ENCODE results near the gene LRRC14B. TPM values are rescaled to one million over a fixed set of nuclear protein-coding genes. Genes with fewer than 3 reads are reported as not detected.

Gene LRRC14B
- polyA plus RNA-seq, 1 donor (not counting 4 experiments of a cell fraction or from before 2014, with no cell fraction given) = not detected

- FAIRE-seq = no peak
- Histone ChIP-seq H3K27ac (ENCODE audit: control insufficient read depth, insufficient read depth, low read length) (no peak overlapping the region), H3K9me1 (ENCODE audit: control insufficient read depth, extremely low read depth, insufficient read depth, low read length) (no peaks in the 10 kb centered on the region), H3K27me3 (ENCODE audit: control insufficient read depth, extremely low read depth, insufficient read depth, low read length) (peaks cover 49% of the 10 kb centered on the region), H3K79me2 (ENCODE audit: control insufficient read depth, insufficient read depth, low read length) (no peaks in the 10 kb centered on the region), H3K4me1 (ENCODE audit: control insufficient read depth, extremely low read depth, insufficient read depth, low read length) (peaks cover 2% of the 10 kb centered on the region), H2AFZ (ENCODE audit: control insufficient read depth, low read length) (no peak overlapping the region), H3K4me3 (ENCODE audit: control insufficient read depth in 2 of 3, extremely low read depth in 1 of 3, insufficient read depth in 2 of 3, low read depth in 1 of 3, low read length in 3 of 3) (no peak overlapping the region), H3K9me3 (ENCODE audit: control insufficient read depth, low read depth, low read length) (no peaks in the 10 kb centered on the region), H4K20me1 (ENCODE audit: control insufficient read depth, extremely low read depth, insufficient read depth, low read length) (peaks cover 4% of the 10 kb centered on the region), H3K4me2 (ENCODE audit: control insufficient read depth, extremely low read depth, insufficient read depth, low read depth, low read length) (no peak overlapping the region), H3K36me3 (ENCODE audit: control insufficient read depth in 2 of 2, extremely low read depth in 1 of 2, insufficient read depth in 2 of 2, low read length in 2 of 2) (no peaks in the 10 kb centered on the region), H3K9ac (ENCODE audit: control insufficient read depth, extremely low read depth, insufficient read depth, low read length) (no peak overlapping the region)
- dilution Hi-C loops (cut with MboI; ENCODE audit: extremely low pct_ligation_motif_present, low sequenced_read_pairs) = no loop called here
- TF ChIP-seq, protein P1, sequence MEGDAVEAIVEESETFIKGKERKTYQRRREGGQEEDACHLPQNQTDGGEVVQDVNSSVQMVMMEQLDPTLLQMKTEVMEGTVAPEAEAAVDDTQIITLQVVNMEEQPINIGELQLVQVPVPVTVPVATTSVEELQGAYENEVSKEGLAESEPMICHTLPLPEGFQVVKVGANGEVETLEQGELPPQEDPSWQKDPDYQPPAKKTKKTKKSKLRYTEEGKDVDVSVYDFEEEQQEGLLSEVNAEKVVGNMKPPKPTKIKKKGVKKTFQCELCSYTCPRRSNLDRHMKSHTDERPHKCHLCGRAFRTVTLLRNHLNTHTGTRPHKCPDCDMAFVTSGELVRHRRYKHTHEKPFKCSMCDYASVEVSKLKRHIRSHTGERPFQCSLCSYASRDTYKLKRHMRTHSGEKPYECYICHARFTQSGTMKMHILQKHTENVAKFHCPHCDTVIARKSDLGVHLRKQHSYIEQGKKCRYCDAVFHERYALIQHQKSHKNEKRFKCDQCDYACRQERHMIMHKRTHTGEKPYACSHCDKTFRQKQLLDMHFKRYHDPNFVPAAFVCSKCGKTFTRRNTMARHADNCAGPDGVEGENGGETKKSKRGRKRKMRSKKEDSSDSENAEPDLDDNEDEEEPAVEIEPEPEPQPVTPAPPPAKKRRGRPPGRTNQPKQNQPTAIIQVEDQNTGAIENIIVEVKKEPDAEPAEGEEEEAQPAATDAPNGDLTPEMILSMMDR (optimal IDR thresholded peaks at IDR 0.05 in 1 of 3, IDR thresholded peaks at IDR 0.05 in 1 of 3, conservative IDR thresholded peaks at IDR 0.05 in 1 of 3; ENCODE audit: extremely low read depth in 1 of 3, insufficient read depth in 2 of 3, low read length in 3 of 3) = no peak
- no peak for TF ChIP-seq EZH2 (IDR thresholded peaks at IDR 0.05; ENCODE audit: low read length)
- no peak for DNase-seq (ENCODE audit: low read depth, low spot score)
Observed at GRCh38 chr5:189976-190365, 1.3 kb upstream of the LRRC14B start.

GRCh38 chr5:190366-191035 is 794 bp upstream of the LRRC14B start:
- peaks cover 49% of the 10 kb centered on the region for H3K27me3 ChIP-seq (ENCODE audit: control insufficient read depth, extremely low read depth, insufficient read depth, low read length)

More at GRCh38 chr5:190366-191035, 794 bp upstream of the LRRC14B start:
- peaks cover 4% of the 10 kb centered on the region for H4K20me1 ChIP-seq (ENCODE audit: control insufficient read depth, extremely low read depth, insufficient read depth, low read length)
- no peaks in the 10 kb centered on the region for H3K9me1 ChIP-seq (ENCODE audit: control insufficient read depth, extremely low read depth, insufficient read depth, low read length)
- no peak overlapping the region for H3K4me2 ChIP-seq (ENCODE audit: control insufficient read depth, extremely low read depth, insufficient read depth, low read depth, low read length)
- no peak overlapping the region for H3K4me3 ChIP-seq (ENCODE audit: control insufficient read depth in 2 of 3, extremely low read depth in 1 of 3, insufficient read depth in 2 of 3, low read depth in 1 of 3, low read length in 3 of 3)
- no peaks in the 10 kb centered on the region for H3K79me2 ChIP-seq (ENCODE audit: control insufficient read depth, insufficient read depth, low read length)
- DNase-seq (ENCODE audit: low read depth, low spot score) (no peak), FAIRE-seq (no peak)
- no peaks in the 10 kb centered on the region for H3K36me3 ChIP-seq (ENCODE audit: control insufficient read depth in 2 of 2, extremely low read depth in 1 of 2, insufficient read depth in 2 of 2, low read length in 2 of 2)
- H3K9ac ChIP-seq (ENCODE audit: control insufficient read depth, extremely low read depth, insufficient read depth, low read length) = no peak overlapping the region
- dilution Hi-C loops (cut with MboI; ENCODE audit: extremely low pct_ligation_motif_present, low sequenced_read_pairs) = no loop called here
- H2AFZ ChIP-seq (ENCODE audit: control insufficient read depth, low read length) = no peak overlapping the region
- H3K4me1 ChIP-seq (ENCODE audit: control insufficient read depth, extremely low read depth, insufficient read depth, low read length) = peaks cover 2% of the 10 kb centered on the region
- no peaks in the 10 kb centered on the region for H3K9me3 ChIP-seq (ENCODE audit: control insufficient read depth, low read depth, low read length)
- TF ChIP-seq EZH2 (IDR thresholded peaks at IDR 0.05; ENCODE audit: low read length) = no peak
- TF ChIP-seq, protein P1 (optimal IDR thresholded peaks at IDR 0.05 in 1 of 3, IDR thresholded peaks at IDR 0.05 in 1 of 3, conservative IDR thresholded peaks at IDR 0.05 in 1 of 3; ENCODE audit: extremely low read depth in 1 of 3, insufficient read depth in 2 of 3, low read length in 3 of 3) = no peak
- no peak overlapping the region for H3K27ac ChIP-seq (ENCODE audit: control insufficient read depth, insufficient read depth, low read length)
